Mononuclear cell (primary cell): ENCODE data around the gene MCOLN2. TPM values are rescaled to one million over a fixed set of nuclear protein-coding genes. Genes with fewer than 3 reads are reported as not detected.

Source experiments
- H3K27me3 ChIP-seq: 2 replicates; pipeline ENCODE4 v1.6.0; 2011; ENCODE audit warnings: low read length, control low read depth; ENCODE audit not compliant: insufficient read depth
- H3K4me1 ChIP-seq: 2 replicates; pipeline ENCODE4 v1.5.1; 2011; ENCODE audit warnings: mild to moderate bottlenecking, low read length, control low read depth; ENCODE audit not compliant: insufficient read depth
- H3K4me3 ChIP-seq: 2 replicates; pipeline ENCODE4 v1.5.1; 2011; ENCODE audit warnings: mild to moderate bottlenecking, low read length, moderate library complexity
- H3K9me3 ChIP-seq: 2 replicates; pipeline ENCODE4 v1.5.1; 2011; ENCODE audit warnings: low read depth, mild to moderate bottlenecking, control low read depth, low read length
- total RNA-seq: library from RNA; depleted of rRNA; stranded (reverse); fragments of >200 nt; gene quantifications from one replicate; pipeline ENCODE4 v1.2.3, GENCODE V29; 2012

MCOLN2 gene
- total RNA-seq, 1 donor = 14.1 TPM

DNA sequence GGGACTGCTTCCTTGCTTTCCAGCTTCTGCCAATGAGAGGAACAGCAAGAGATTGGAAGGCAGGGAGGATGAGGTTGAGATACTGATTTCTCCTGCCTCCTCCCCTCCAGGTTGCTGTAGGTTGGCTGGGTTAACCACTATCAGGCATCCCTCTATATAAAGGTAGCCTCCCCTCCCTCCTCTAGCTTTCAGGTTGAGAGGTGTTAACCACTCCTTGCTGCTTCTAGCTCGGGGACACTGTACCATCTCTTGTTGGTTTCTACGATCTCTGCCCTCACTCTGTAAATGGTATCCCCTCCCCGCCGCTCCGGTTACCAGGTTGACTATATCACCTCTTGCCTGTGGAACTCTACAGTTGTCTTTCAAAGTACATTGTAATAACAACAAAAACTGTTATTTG, 120.6 kb downstream of the MCOLN2 start:
- Histone ChIP-seq H3K4me3 (no peak overlapping the region), H3K4me1 (no peaks in the 10 kb centered on the region), H3K9me3 (no peaks in the 10 kb centered on the region), H3K27me3 (peaks cover 7% of the 10 kb centered on the region)

Other genes with a start within 250 kb of the MCOLN2 start
- gene LPAR3, start 103.9 kb downstream of the MCOLN2 start, total RNA-seq = 0.84 TPM
- gene MCOLN3, start 51.4 kb upstream of the MCOLN2 start, total RNA-seq = 0.63 TPM
- 10.7 TPM for gene SYDE2, start 203.9 kb upstream of the MCOLN2 start, total RNA-seq